NCI-H1436 (cell line): ENCODE results near the gene ATF4.

Experiments
- DNase-seq: peaks from one replicate; lab custom pipeline; 2025; lab: John Stamatoyannopoulos, UW

The ATF4 gene, protein sequence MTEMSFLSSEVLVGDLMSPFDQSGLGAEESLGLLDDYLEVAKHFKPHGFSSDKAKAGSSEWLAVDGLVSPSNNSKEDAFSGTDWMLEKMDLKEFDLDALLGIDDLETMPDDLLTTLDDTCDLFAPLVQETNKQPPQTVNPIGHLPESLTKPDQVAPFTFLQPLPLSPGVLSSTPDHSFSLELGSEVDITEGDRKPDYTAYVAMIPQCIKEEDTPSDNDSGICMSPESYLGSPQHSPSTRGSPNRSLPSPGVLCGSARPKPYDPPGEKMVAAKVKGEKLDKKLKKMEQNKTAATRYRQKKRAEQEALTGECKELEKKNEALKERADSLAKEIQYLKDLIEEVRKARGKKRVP

GRCh38 chr22:39520226-39521105, at the start of gene ATF4:
ATF4 (plus strand) TSS chr22:39520562; CDS start chr22:39521446, 884 bp downstream.
- peak; percentile 87 for DNase-seq

DNA sequence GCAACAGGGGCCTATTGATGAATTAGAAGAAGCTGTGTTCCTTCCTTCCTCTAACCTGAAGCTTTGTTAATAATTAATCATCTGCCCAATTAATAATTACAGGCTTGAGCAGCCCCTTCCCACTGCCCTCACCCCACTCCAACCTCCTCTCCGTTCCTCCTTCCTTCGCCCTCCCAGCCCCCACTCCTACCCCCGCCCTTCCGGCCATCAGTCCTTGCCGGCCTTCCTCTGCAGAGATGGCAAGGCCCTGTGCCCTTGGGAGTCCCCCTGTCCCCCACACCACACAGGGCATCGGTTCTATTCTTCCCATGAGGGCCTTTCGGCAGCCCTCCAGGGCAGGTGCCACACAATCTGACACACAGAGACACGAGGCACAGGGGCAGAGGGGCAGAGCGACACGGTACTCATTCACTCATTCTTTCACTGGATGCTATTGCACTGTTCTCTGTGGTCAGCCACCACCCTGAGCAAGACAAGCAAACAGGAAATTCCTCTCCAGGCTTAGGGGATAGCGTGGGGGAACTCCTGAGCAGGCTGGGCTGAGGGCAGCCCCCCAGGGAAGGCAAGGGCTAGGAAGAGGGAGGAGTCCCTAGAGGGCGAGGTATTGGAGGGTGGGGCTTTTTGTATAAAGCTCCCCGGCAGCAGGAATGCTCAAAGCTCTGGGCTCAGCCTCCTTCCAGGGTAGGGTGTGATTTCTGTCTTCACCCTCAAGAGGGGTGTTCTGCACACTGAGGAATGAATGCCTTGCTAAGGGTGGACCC, 48.8 kb upstream of the ATF4 start:
- DNase-seq = no peak

DNA sequence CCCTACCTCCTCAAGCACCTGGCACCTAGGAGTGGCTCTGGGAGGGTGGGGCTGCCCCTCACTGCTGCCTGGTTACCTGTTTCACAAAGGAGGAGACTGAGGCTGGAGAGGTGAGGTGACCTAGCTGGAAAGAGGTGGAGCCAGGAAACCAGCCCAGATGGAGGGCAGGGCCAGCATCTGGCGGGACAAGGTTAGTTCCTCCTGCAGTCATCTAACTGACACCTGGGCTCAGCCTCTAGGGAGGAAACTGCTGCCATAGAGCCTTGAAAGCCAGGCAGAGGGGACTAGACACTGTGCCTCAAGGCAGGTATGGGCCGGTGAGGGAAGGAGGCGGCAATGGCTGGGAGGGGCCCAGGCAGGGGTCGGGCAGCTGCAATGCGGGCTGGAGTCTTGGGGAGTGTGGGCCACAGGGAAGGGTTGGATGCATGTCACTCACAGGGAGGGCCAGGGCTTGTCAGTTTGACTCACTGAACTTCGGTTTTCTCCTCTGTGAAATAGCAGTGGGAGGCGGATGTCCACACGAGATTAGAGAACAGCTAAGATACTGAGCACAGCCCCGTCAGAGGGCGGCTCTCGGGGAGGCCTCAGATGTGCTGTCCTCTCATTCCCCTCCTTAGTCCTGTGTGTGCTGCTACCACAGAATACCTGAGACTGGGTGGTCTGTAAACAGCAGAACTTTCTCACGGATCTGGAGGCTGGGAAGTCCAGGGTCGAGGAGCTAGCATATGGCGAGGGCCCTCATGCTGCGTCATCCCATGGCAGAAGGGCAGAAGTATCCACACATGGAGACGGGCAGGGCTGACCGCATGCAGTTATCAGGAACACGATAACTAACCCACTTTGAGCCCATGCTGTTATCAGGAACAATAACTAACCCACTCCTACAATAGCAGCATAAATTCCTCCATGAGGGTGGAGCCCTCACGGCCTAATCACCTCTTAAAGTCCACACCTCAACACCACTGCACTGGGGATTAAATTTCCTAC, 47.5 kb upstream of the ATF4 start:
- no peak for DNase-seq

- DNase-seq = no peak
Observed at GRCh38 chr22:39473851-39474250, 46.5 kb upstream of the ATF4 start.

DNA sequence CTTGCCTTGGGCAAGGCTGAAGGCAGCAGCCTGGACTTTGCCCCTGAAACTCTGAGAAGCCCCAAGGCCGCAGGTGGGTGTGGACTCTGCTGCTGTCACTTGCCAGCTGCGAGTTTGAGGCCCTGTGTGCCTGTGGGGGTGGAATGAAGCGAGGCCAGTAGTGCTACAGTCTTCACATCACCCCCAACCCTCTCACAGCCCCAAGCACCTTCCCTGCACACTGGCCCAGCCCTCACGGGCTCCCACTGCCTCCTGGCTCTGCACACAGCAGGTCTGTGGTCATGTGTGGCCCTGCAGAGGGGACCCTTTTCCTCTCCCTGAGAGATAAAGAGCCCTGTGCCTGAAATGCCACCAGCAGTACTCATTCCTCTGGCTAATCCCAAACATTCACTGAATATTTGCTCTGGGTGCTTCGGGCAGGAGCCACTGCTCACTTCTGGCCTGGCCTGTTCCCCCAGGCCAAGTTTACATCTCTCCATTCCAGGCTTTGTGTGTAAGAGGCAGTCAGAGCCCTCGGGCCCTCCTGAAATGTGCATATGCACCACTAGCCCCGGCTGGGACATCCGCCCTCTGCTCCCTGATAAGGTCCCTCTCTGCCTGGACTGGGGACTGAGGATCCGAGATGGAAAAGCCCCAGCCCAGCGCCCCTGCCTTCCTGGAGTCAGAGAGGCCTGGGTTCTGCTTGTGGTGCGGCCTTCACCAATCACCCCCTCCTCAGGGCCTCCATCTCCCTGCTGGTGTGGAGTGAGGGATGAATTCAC, 45.8 kb upstream of the ATF4 start:
- DNase-seq = no peak

GRCh38 chr22:39475337-39475736, 45.0 kb upstream of the ATF4 start:
- no peak for DNase-seq

DNA sequence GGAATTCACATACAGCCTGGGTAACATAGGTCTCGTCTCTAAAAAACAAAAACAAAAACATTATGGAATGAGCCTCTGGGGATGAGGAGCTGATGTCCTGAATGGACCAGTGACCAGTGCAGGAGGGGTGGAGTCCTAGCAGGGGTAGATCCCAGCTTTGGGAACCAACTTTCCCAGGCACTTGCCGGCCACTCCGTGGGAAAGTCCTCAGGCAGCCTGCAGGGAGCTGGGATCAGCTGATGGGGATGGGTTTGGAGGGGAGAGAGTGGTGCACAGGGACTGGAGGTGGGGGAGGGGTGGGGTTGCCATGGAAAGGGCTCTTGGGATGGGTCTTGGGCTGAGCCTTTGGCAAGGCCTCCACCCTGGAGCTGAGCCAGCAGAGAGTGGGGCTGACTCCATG, 44.5 kb upstream of the ATF4 start:
- DNase-seq = no peak

DNA sequence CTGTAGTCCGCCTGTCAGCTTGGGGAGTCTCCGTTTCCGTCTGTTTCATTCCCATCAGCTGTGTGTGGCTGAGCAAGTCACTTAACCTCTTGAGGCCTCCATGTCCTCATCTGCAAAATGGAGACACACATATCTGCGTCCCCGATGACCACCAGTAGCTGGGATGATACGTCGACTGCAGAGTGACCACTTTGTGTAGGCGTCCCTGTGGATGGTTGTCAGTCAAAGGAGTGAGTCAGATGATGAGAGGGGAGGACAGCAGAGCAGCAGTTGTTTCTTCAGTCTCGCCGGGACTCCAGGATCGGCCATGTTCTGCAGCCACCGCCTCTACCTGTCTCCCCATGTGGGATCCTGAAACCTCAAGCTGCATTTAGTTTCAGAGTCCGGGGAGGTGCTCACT, 43.7 kb upstream of the ATF4 start:
- DNase-seq = no peak

DNA sequence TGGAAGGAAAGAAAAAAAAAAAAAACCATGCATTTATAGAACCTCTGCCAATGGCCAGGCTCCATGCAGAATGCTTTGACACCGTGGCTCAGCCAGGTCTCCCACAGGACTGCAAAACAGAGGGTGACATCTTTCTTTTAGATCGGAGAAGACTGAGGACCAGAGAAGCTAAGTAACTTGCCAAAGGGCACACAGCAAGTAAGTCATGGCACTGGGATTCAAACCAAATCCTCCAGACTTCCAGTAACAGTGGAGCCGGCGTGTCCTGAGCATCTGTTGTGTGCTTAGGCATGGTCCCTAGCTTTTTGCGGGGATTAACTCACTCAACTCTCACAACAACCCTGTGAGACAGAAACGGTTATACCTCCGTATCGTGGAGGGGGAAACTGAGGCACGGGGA, 42.8 kb upstream of the ATF4 start:
- DNase-seq = no peak

- no peak for DNase-seq
Observed at GRCh38 chr22:39478441-39478850, 41.9 kb upstream of the ATF4 start.

GRCh38 chr22:39479254-39479653, 41.1 kb upstream of the ATF4 start:
- DNase-seq = no peak

DNA sequence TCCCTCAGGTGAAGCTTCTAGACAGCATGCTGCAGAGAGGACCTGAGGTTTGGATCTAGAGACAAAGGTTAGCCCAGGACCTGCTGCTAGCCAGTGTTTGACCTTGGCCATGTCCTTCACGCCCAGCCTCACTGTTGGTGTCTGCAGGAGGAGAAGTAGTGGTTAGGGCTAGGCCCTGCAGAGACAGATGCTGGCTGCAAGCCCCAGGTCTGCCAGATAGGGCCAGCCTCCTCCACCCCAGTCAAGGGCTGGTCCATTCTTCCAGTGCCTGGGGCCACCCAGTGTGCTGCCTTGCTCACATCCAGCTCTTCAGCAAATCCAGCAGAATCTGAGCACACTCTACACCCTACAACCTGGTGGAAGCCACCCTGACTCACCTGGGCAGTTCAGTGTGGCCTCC, 39.8 kb upstream of the ATF4 start:
- DNase-seq = no peak

- DNase-seq = no peak
Observed at GRCh38 chr22:39481054-39481453, 39.3 kb upstream of the ATF4 start.

DNA sequence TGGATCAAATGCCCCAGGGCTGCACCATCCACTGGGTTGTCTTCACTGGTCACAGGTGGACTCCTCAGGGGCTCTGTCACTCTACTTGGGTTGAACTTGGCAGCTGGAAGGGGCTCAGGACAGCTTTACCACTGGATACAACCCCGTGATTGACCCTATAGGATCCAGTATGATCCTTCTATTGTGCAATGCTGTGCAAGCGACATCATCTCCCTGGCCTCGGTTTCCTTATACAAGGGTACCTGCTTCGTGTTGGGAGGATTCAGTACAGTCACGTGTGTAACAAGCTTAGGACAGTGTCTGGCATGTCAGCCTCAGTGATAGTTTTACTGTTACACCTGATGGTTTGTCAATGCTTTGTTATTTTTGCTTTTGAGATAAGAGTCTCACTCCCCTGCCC, 38.8 kb upstream of the ATF4 start:
- no peak for DNase-seq

DNA sequence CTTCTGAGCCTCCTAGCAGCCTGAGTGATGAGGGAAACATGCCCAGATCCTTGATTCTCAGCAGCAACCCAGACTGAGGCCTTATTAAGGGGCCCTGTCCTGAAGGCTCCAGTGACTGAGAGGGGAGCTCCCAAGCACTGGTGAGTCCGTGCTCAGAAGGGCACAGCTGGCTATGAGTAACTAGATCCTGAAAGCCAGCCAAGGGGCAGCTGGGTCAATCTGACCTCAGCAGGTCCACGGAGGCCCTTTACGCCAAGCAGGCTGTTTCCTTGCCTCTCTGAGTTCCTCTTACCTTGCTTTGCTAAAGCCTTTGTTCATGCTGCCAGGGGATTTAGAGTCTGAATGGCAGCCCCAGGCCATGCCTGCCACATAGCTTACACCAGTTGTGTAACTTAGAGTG, 37.6 kb upstream of the ATF4 start:
- no peak for DNase-seq

DNA sequence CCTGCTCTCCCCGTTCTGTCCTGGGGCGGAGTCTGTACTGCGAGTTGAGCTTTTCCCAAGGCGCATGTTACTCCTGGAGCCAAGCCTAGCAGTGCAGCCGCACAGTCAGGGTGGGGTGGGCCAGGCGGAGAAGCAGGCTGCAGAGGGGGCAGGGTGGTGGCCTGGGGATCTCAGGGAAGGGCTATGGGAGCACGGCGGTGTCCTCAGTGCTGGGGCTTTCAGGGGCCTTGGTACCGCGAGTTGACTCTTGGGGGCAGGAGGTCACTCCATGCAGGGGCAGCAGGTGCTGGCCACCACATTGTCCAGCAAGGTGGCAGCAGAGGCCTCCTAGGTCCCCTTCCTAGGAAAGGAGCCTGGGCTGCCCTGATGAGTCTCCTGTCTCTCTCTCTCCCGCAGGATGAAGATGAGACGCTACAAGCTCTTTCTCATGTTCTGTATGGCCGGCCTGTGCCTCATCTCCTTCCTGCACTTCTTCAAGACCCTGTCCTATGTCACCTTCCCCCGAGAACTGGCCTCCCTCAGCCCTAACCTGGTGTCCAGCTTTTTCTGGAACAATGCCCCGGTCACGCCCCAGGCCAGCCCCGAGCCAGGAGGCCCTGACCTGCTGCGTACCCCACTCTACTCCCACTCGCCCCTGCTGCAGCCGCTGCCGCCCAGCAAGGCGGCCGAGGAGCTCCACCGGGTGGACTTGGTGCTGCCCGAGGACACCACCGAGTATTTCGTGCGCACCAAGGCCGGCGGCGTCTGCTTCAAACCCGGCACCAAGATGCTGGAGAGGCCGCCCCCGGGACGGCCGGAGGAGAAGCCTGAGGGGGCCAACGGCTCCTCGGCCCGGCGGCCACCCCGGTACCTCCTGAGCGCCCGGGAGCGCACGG, 33.2 kb upstream of the ATF4 start:
- DNase-seq = no peak

- DNase-seq = no peak
Observed at GRCh38 chr22:39487826-39488520, 32.4 kb upstream of the ATF4 start.

GRCh38 chr22:39488563-39489083, 31.7 kb upstream of the ATF4 start:
- no peak for DNase-seq
